Measurements from ENCODE around the gene IFI27L1.

GRCh38 chr14:94045563-94046345 lies 35.4 kb upstream of the IFI27L1 start:
- no peak for TF ChIP-seq CTCF (IDR thresholded peaks at IDR 0.05)
- TF ChIP-seq POLR2A (IDR thresholded peaks at IDR 0.05), result no peak
